Peyer's patch (tissue), 4 donors: Measurements from ENCODE around the gene NFYC.

Source experiments
- CTCF ChIP-seq, 6 experiments: fragments of 450-650 bp in 4 of 6; fragments of 200-600 bp in 2 of 6; sonication (generic) in 1 of 6; IDR thresholded peaks; one replicate each; pipeline ENCODE4 v1.5.1; 2017 to 2019; ENCODE audit warnings: antibody characterized with exemption in 6 of 6, mild to moderate bottlenecking in 3 of 6, moderate library complexity in 1 of 6
- POLR2A ChIP-seq, 2 donors: fragments of 450-650 bp; IDR thresholded peaks; one replicate each; pipeline ENCODE4 v1.5.1; 2017; ENCODE audit warnings: antibody characterized with exemption in 2 of 2, mild to moderate bottlenecking in 2 of 2, moderate library complexity in 2 of 2

- no peak for TF ChIP-seq POLR2A (IDR thresholded peaks at IDR 0.05)
- no peak for TF ChIP-seq CTCF (IDR thresholded peaks at IDR 0.05)
Measured at GRCh38 chr1:40743860-40744259, 52.4 kb downstream of the NFYC start.
